Forelimb muscle (tissue), 1 donor: ENCODE data around the gene CREBL2. TPM values are rescaled to one million over a fixed set of nuclear protein-coding genes. Genes with fewer than 3 reads are reported as not detected.

Experiments used
- DNase-seq: peaks from one replicate; pipeline ENCODE4 v3.0.0-alpha.2; 2013; ENCODE audit warnings: low read depth
- polyA plus RNA-seq: library from polyadenylated mRNA; unstranded; fragments of 120-200 nt; gene quantifications from one replicate; pipeline ENCODE4 v1.2.1, GENCODE V29; 2013; ENCODE audit not compliant: insufficient read length

The CREBL2 gene
- polyA plus RNA-seq, 1 donor = 10.0 TPM

- DNase-seq = no peak
Measured at GRCh38 chr12:12673296-12673695, 61.6 kb downstream of the CREBL2 start.

DNA sequence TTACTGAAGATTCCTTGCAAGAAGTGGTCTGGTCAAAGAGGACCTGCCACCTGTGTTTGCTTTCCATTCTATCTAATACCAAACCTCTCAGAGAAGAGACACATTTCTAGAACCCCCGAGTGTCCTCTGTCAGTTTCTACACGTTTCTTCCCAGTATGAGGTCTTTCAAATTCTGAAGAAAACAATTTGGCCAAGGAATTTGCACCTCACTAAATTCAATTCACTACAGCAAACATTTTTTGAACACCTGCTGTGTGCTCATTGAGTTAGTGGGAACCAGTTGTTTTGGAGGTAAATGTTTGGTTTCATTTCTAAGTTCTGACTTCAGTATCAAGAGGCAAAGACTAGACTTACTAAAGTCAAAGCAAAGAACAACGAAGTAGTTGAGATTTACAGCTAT is 64.9 kb downstream of the CREBL2 start:
- DNase-seq = no peak

GRCh38 chr12:12681061-12681765 is 69.5 kb downstream of the CREBL2 start:
- DNase-seq = no peak

- DNase-seq = no peak
Measured at GRCh38 chr12:12682284-12682683, 70.6 kb downstream of the CREBL2 start.

DNA sequence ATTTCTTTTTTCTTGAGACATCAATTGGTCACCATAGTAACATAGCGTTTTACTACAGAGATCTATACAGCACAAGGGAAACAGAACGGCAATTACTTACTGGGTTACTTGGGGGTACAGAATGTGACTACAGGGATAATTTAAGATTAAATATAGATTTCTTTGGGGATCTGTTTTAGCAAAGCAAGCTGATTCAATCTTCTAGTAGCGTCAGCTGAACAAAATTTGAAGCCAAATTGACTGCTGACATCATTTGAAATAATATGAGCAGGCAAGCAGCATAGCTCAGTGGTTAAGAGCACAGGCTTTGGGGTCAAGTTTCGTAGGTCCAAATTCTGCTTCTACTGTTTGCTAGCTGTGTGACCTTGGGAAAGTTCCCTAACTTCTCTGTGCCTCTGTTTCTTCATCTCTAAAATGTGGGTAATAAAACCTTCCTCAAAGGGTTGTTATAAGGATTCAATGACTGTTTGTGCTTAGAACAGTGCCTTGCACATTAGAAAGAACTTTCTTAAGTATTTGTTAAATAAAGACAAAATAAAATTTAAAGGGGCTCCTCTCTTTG is 71.5 kb downstream of the CREBL2 start:
- no peak for DNase-seq

DNA sequence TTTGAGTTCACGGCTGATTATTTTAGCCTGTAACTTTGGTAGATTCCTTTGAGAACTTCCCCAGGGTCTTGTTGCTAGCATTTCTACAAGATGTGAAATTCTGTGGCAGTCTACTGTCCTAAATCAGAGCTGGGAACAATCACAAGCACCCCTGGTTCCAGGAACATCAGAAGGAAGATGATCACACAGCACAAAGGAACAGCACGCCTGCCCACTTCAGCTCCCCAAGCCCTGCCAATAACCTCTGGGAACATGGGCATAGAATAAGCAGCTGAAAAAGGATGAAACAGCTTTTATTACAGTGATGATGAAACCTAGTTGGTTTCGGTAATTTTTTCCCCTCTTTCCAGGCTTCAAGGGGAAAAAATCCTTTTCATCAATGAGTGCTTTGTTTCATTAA is 72.0 kb downstream of the CREBL2 start:
- DNase-seq = no peak

GRCh38 chr12:12684375-12685106 is 72.9 kb downstream of the CREBL2 start:
- no peak for DNase-seq

DNA sequence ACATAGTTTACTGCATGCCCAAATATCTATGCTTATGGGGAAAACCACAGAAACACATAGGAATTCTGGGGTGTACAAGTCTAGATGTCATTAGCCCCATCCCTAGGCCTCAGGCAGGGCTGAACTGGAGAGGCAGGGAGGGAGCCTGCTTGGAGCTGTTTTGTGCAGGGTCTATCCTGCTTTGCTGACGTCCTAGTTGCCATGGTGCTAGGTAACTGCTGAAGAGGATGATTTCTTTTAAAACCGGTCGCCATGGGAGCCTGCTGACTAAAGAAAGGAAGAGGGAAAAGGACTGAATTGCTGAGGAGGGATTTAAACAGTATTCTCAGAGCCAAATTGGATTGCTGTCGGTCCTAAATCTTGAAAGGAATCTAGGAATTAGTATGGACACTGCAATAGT is 73.6 kb downstream of the CREBL2 start:
- DNase-seq = no peak

GRCh38 chr12:12686472-12686871 is 74.8 kb downstream of the CREBL2 start:
- DNase-seq = no peak

DNA sequence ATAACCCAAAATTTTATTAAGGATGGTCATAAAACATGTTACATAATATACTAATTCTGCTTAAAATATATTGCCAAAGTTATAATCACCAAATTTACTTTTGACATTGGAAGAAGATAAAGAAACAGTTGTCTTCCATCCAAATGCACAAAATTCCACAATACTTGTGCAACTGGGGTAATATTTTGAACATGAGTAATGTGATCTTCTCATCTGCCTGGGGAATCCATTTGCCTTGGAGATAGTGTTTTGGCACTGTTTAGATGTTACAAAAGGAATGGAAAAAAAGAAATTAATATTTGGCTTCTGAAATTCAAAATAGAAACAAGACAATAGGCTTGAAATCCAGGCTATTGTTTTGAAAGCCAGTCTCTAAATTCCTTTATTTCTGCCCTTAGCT is 75.2 kb downstream of the CREBL2 start:
- DNase-seq = no peak

GRCh38 chr12:12689647-12690300 is 78.1 kb downstream of the CREBL2 start:
- no peak for DNase-seq

- no peak for DNase-seq
Measured at GRCh38 chr12:12691549-12691948, 79.9 kb downstream of the CREBL2 start.

GRCh38 chr12:12693111-12693671 is 81.5 kb downstream of the CREBL2 start:
- DNase-seq = no peak

Other genes starting within 250 kb of the CREBL2 start
- 35.1 TPM for gene DUSP16, start 49.0 kb upstream of the CREBL2 start, polyA plus RNA-seq
- gene GPR19, start 84.3 kb downstream of the CREBL2 start, polyA plus RNA-seq = 0.75 TPM
- gene CDKN1B, start 105.5 kb downstream of the CREBL2 start, polyA plus RNA-seq = 45.3 TPM
- gene APOLD1, start 173.8 kb downstream of the CREBL2 start, polyA plus RNA-seq = 7.3 TPM
- gene DDX47, start 201.5 kb downstream of the CREBL2 start, polyA plus RNA-seq = 46.5 TPM